OCI-LY7 (cell line): Measurements from ENCODE around the gene TMEM222. TPM values are rescaled to one million over a fixed set of nuclear protein-coding genes. Genes with fewer than 3 reads are reported as not detected.
A peak's percentile ranks its signal among the peaks of the same experiment; 100 is the strongest.
"Not testable (repeated sequence)": the region's sequence is repeated elsewhere in the genome, so short reads cannot be mapped to it uniquely, and the experiment has no call there.

Source experiments
- BruUV-seq: library from RNA; stranded (reverse); fragments of 400-500 nt; replicated peaks from 2 replicates; lab custom pipeline; 2021; lab: Mats Ljungman, UMichigan
- CTCF ChIA-PET: fragments of 300-600 bp; sonication (Branson Sonifier 250); formaldehyde crosslinking; loops from one replicate; lab custom pipeline; 2022; ENCODE audit warnings: antibody characterized with exemption; ENCODE audit not compliant: unreplicated experiment; lab: Charles Lee
- POLR2A ChIA-PET: fragments of 300-600 bp; sonication (Branson Sonifier 250); formaldehyde crosslinking; loops from one replicate; lab custom pipeline; 2022; ENCODE audit warnings: antibody characterized with exemption; lab: Charles Lee
- DNase-seq: peaks from one replicate; pipeline ENCODE4 v3.0.0-alpha.2; 2015; ENCODE audit warnings: low spot score
- H2AFZ ChIP-seq: fragments of 200-600 bp; sonication (generic), shearing (Covaris generic); 2 replicates; pipeline ENCODE4 v1.6.1; 2014; ENCODE audit warnings: mild to moderate bottlenecking, antibody characterized with exemption, low read length, moderate library complexity
- H3K27ac ChIP-seq: fragments of 200-600 bp; sonication (generic); 2 replicates; pipeline ENCODE4 v1.5.1; 2014; ENCODE audit warnings: mixed run types, low read depth, mild to moderate bottlenecking, moderate library complexity, low read length, inconsistent platforms; ENCODE audit not compliant: poor library complexity, severe bottlenecking
- H3K36me3 ChIP-seq: fragments of 200-600 bp; sonication (generic); 2 replicates; pipeline ENCODE4 v1.6.1; 2014; ENCODE audit warnings: mild to moderate bottlenecking, antibody characterized with exemption, low read length, moderate library complexity, mixed read lengths; ENCODE audit not compliant: insufficient read depth
- H3K4me1 ChIP-seq: fragments of 200-600 bp; sonication (generic); 2 replicates; pipeline ENCODE4 v1.5.1; 2014; ENCODE audit warnings: mild to moderate bottlenecking, low read length; ENCODE audit not compliant: insufficient read depth, poor library complexity, severe bottlenecking
- H3K4me2 ChIP-seq: fragments of 200-600 bp; sonication (generic); 2 replicates; pipeline ENCODE4 v1.6.1; 2014; ENCODE audit warnings: mild to moderate bottlenecking, low read length
- H3K4me3 ChIP-seq: fragments of 200-600 bp; sonication (generic); 2 replicates; pipeline ENCODE4 v1.5.1; 2014; ENCODE audit warnings: mild to moderate bottlenecking, low read depth, low read length; ENCODE audit not compliant: poor library complexity, severe bottlenecking
- H3K79me2 ChIP-seq: fragments of 200-600 bp; sonication (generic); 2 replicates; pipeline ENCODE4 v1.6.1; 2016; ENCODE audit warnings: low read depth, mild to moderate bottlenecking, low read length, moderate library complexity, mixed read lengths; ENCODE audit not compliant: insufficient read depth
- H3K9me2 ChIP-seq: fragments of 200-600 bp; sonication (generic); 2 replicates; pipeline ENCODE4 v1.6.1; 2016; ENCODE audit warnings: mild to moderate bottlenecking, low read length, mixed read lengths; ENCODE audit not compliant: insufficient read depth
- H3K9me3 ChIP-seq: fragments of 200-600 bp; sonication (generic); 2 replicates; pipeline ENCODE4 v1.6.1; 2014; ENCODE audit warnings: mild to moderate bottlenecking, mixed run types, low read length, mixed read lengths
- H4K20me1 ChIP-seq: fragments of 200-600 bp; sonication (generic); 2 replicates; pipeline ENCODE4 v1.6.1; 2014; ENCODE audit warnings: mild to moderate bottlenecking, antibody characterized with exemption, low read length, moderate library complexity, mixed read lengths; ENCODE audit not compliant: insufficient read depth
- CTCF ChIP-seq: fragments of 200-600 bp; sonication (generic); conservative IDR thresholded peaks from 2 replicates; pipeline ENCODE4 v1.5.1; 2014; ENCODE audit warnings: mild to moderate bottlenecking, antibody characterized with exemption, low read length, moderate library complexity, mixed read lengths
- EZH2phosphoT487 ChIP-seq: fragments of 200-600 bp; sonication (generic); IDR thresholded peaks from 2 replicates; pipeline ENCODE4 v1.6.1; 2018; ENCODE audit warnings: low read depth, borderline replicate concordance, mild to moderate bottlenecking, mixed run types, antibody characterized with exemption, low read length, moderate library complexity, mixed read lengths
- intact Hi-C: fragments of 100-400 bp; cut with micrococcal nuclease; formaldehyde crosslinking; loops from one replicate; pipeline ENCODE4 v1.10.0; 2022; ENCODE audit not compliant: unreplicated experiment
- total RNA-seq, 2 experiments: library from RNA; depleted of rRNA in 1 of 2; stranded (reverse); fragments of >200 nt in 1 of 2; shearing (Covaris generic) in 1 of 2; gene quantifications; 2 replicates each; pipeline ENCODE4 v1.2.3, GENCODE V29; 2014 to 2022

TMEM222 gene
- total RNA-seq, 2 experiments from 2014 or later: 29.5 to 43.4 TPM

DNA sequence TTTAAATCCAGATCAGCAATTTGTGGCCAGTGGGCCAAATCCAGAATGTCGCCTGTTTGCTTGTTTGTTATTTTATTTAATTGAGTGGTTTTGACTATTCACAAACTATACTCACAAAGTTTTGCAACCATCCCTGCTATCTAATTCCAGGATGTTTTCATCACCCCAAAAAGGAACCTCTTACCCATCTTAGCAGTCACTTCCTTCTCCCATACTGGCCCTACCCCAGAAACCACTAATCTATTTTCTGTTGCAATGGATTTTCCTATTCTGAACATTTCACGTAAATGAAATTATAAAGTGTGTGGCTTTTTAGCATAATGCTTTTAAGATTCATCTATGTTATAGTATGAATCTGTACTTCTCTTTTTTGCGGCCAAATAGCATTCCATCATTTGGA is 46.3 kb upstream of the TMEM222 start:
- no peak overlapping the region for H3K27ac ChIP-seq
- H4K20me1 ChIP-seq: no peaks in the 10 kb centered on the region
- no peaks in the 10 kb centered on the region for H3K36me3 ChIP-seq
- H3K79me2 ChIP-seq: no peaks in the 10 kb centered on the region
- BruUV-seq: no TSS peak
- H3K9me2 ChIP-seq: no peaks in the 10 kb centered on the region
- H2AFZ ChIP-seq: no peak overlapping the region
- no peak overlapping the region for H3K4me3 ChIP-seq
- no peak for TF ChIP-seq EZH2phosphoT487
- TF ChIP-seq CTCF: no peak
- ChIA-PET POLR2A (no interaction called here), CTCF (no interaction called here)
- no peak for DNase-seq
- no peak overlapping the region for H3K4me2 ChIP-seq
- H3K4me1 ChIP-seq: no peaks in the 10 kb centered on the region
- peaks cover 5% of the 10 kb centered on the region for H3K9me3 ChIP-seq
- intact Hi-C loops: no loop called here

- Histone ChIP-seq H3K36me3 (no peaks in the 10 kb centered on the region), H3K27ac (no peak overlapping the region), H3K4me3 (no peak overlapping the region), H3K79me2 (no peaks in the 10 kb centered on the region), H3K9me3 (no peaks in the 10 kb centered on the region), H2AFZ (no peak overlapping the region), H3K4me1 (no peaks in the 10 kb centered on the region), H3K9me2 (no peaks in the 10 kb centered on the region), H3K4me2 (no peak overlapping the region), H4K20me1 (no peaks in the 10 kb centered on the region)
- DNase-seq: peak; percentile 88
- TF ChIP-seq EZH2phosphoT487: no peak
- TF ChIP-seq CTCF: peak; percentile 94
- ChIA-PET CTCF (interaction anchor here (0.6 to 1.4 kb wide), 3 partner anchors 182 to 239 kb away, joined by 3 to 5 read pairs (median 3); no protein-coding TSS in a partner anchor), POLR2A (interaction anchor here (0.7 kb wide), 1 partner anchor 23 kb away, joined by 3 read pairs; no protein-coding TSS in a partner anchor)
- BruUV-seq: no TSS peak
- intact Hi-C loops: loop anchor here (1.0 to 2.0 kb wide), 3 partner anchors 86 to 240 kb away; no protein-coding TSS in a partner anchor
Observed at GRCh38 chr1:27284425-27285273, 37.3 kb upstream of the TMEM222 start.

GRCh38 chr1:27285274-27285660 is 36.7 kb upstream of the TMEM222 start:
- Histone ChIP-seq H3K9me2 (no peaks in the 10 kb centered on the region), H3K4me3 (no peak overlapping the region), H3K79me2 (no peaks in the 10 kb centered on the region), H3K4me2 (no peak overlapping the region), H3K4me1 (no peaks in the 10 kb centered on the region), H3K36me3 (no peaks in the 10 kb centered on the region), H3K9me3 (no peaks in the 10 kb centered on the region), H4K20me1 (no peaks in the 10 kb centered on the region), H3K27ac (no peak overlapping the region), H2AFZ (no peak overlapping the region)
- no peak for DNase-seq
- BruUV-seq: no TSS peak
- POLR2A ChIA-PET: interaction anchor here (0.7 kb wide), 1 partner anchor 19 kb away, joined by 4 read pairs; no protein-coding TSS in a partner anchor
- CTCF ChIA-PET: interaction anchor here (0.6 kb wide), 2 partner anchors 174 to 183 kb away, joined by 3 read pairs; no protein-coding TSS in a partner anchor
- intact Hi-C loops: loop anchor here (2.0 kb wide), 1 partner anchor 240 kb away; no protein-coding TSS in a partner anchor
- no peak for TF ChIP-seq EZH2phosphoT487
- no peak for TF ChIP-seq CTCF

DNA sequence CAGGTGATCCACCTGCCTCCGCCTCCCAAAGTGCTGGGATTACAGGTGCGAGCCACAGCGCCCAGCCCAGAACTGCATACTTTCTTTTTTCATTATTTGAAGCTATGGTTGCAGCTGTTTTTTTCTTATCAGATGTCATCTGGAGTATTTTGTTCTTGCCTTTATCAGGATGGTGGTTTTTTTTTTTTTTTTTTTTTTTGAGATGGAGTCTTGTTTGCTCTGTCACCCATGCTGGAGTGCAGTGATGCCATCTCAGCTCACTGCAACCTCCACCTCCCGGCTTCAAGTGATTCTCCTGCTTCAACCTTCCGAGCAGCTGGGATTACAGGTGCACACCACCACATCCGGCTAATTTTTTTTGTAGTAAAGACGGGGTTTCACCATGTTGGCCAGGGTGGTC is 36.1 kb upstream of the TMEM222 start:
- intact Hi-C loops: loop anchor here (2.0 kb wide), 1 partner anchor 241 kb away; no protein-coding TSS in a partner anchor
- not testable (repeated sequence) for H3K36me3 ChIP-seq, DNase-seq, H4K20me1 ChIP-seq, BruUV-seq, H2AFZ ChIP-seq, H3K9me2 ChIP-seq, H3K4me1 ChIP-seq, H3K4me2 ChIP-seq, H3K4me3 ChIP-seq, H3K9me3 ChIP-seq, H3K27ac ChIP-seq, H3K79me2 ChIP-seq
- POLR2A ChIA-PET: interaction anchor here (0.6 to 0.7 kb wide), 2 partner anchors 20 to 44 kb away, joined by 3 to 4 read pairs; no protein-coding TSS in a partner anchor
- CTCF ChIA-PET: interaction anchor here (0.6 kb wide), 1 partner anchor 174 kb away, joined by 3 read pairs; no protein-coding TSS in a partner anchor
